WERI-Rb-1 (cell line): Measurements from ENCODE around the gene CFAP100.

Source experiments
- DNase-seq: peaks from one replicate; pipeline ENCODE4 v3.0.0-alpha.2; 2020
- H3K27ac ChIP-seq: fragments of 250-450 bp; sonication (Bioruptor Pico); 2 replicates; pipeline ENCODE4 v1.5.1; 2020; ENCODE audit warnings: mild to moderate bottlenecking, moderate library complexity
- H3K27me3 ChIP-seq: fragments of 250-450 bp; sonication (Bioruptor Pico); 2 replicates; pipeline ENCODE4 v1.5.1; 2021; ENCODE audit warnings: mild to moderate bottlenecking, low read depth, moderate library complexity; ENCODE audit not compliant: insufficient read depth, severe bottlenecking
- H3K36me3 ChIP-seq: fragments of 250-450 bp; sonication (Bioruptor Pico); 2 replicates; pipeline ENCODE4 v1.5.1; 2020; ENCODE audit warnings: mild to moderate bottlenecking, moderate library complexity
- H3K4me3 ChIP-seq: 2 replicates; pipeline ENCODE4 v1.5.1; 2011; ENCODE audit warnings: low read depth, mild to moderate bottlenecking, control low read depth, low read length
- H3K9me3 ChIP-seq: fragments of 250-450 bp; sonication (Bioruptor Pico); 2 replicates; pipeline ENCODE4 v1.5.1; 2021; ENCODE audit warnings: mild to moderate bottlenecking, moderate library complexity; ENCODE audit not compliant: severe bottlenecking
- TF ChIP-seq, protein P1 (sequence below): IDR thresholded peaks from 2 replicates; pipeline ENCODE4 v1.5.1; 2011; ENCODE audit warnings: low read depth, mild to moderate bottlenecking, control low read depth, inconsistent platforms, low read length

CFAP100 gene

DNA sequence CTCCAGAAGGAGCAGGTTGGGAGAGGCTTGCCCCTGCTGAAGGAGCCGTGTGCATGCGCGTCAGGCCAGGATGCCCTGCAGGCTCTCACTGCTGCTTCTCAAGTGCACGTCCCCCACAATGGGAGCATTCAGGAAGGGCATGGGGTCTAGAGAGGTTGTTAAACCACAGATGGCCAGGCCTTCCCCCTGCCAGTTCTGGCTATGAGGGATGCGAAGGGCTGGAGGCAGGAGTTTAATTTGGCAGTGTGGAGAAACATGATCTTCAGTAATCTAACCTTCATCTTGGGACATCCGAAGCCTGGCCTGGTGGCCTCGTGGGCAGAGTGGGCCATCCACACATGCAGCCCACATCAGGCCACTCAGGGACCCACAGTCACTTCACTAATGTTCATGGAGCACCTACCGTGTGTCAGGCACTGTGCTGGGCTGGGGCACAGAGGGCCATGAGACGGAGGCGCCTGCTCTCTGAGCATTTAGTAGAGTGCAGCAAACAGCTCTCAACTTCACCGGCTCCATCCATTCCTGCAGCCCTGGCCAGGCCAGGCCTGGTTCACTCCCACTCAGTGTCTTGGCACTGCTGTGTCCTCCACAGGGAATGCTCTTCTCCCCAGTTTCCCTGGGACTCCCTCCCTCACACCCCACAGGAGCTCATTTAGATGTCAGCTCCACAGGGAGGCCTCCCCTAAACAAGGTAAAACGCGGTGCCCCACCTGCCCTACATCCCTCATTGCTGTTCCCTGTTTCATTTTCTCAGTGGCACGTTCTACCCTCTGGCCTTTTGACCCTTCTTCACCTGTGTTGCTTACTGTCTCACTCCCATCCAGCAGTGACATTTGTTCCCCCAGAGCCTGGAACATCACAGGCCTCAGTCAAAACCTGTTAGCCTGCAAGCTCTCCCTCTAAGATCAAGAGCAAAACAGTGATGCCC lies 4.0 kb downstream of the CFAP100 start:
- no peak for DNase-seq
- TF ChIP-seq, protein P1, sequence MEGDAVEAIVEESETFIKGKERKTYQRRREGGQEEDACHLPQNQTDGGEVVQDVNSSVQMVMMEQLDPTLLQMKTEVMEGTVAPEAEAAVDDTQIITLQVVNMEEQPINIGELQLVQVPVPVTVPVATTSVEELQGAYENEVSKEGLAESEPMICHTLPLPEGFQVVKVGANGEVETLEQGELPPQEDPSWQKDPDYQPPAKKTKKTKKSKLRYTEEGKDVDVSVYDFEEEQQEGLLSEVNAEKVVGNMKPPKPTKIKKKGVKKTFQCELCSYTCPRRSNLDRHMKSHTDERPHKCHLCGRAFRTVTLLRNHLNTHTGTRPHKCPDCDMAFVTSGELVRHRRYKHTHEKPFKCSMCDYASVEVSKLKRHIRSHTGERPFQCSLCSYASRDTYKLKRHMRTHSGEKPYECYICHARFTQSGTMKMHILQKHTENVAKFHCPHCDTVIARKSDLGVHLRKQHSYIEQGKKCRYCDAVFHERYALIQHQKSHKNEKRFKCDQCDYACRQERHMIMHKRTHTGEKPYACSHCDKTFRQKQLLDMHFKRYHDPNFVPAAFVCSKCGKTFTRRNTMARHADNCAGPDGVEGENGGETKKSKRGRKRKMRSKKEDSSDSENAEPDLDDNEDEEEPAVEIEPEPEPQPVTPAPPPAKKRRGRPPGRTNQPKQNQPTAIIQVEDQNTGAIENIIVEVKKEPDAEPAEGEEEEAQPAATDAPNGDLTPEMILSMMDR: no peak
- no peak overlapping the region for H3K4me3 ChIP-seq
- no peaks in the 10 kb centered on the region for H3K36me3 ChIP-seq
- H3K27me3 ChIP-seq: no peaks in the 10 kb centered on the region
- no peaks in the 10 kb centered on the region for H3K9me3 ChIP-seq
- H3K27ac ChIP-seq: no peak overlapping the region

DNA sequence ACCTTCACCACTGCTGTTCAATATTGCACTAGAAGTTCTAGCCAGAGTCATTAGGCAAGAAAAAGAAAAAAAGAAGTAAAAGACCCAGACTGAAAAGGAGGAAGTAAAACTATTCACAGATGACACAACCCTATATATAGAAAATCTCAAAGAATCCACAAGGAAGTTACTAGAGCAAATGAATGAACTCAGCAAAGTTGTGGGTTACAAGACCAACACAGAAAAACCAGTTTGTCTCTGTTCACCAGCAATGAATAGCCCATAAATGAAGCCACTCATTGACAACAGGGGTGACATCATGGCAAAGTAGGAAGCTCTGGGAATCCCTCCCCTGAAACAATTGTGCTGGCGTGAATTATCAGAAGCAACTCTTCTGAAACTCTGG lies 4.6 kb downstream of the CFAP100 start:
- H3K4me3 ChIP-seq: no peak overlapping the region
- no peaks in the 10 kb centered on the region for H3K36me3 ChIP-seq
- no peaks in the 10 kb centered on the region for H3K9me3 ChIP-seq
- TF ChIP-seq, protein P1: no peak
- DNase-seq: no peak
- no peaks in the 10 kb centered on the region for H3K27me3 ChIP-seq
- H3K27ac ChIP-seq: no peak overlapping the region

DNA sequence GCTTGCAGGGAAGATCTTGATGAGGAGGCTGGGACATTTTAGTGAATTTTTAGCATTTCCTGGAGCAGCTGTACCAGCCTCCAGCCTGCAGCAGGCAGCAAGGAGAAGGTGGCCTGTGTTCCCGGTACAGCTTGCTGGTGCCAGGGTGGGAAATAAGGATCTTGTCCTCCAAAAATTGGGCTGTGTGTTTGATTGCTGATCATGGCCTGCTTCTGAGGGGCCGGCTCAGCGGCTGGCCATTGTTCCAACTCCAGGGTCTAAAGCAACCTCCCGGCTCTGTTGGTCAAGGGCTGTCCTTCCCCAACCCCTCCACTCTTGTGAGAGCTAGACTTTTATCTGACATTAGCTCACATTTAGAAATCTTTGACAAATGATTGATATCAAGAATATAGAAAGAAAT lies 5.0 kb downstream of the CFAP100 start:
- DNase-seq: no peak
- Histone ChIP-seq H3K4me3 (no peak overlapping the region), H3K36me3 (no peaks in the 10 kb centered on the region), H3K27me3 (no peaks in the 10 kb centered on the region), H3K9me3 (no peaks in the 10 kb centered on the region), H3K27ac (no peak overlapping the region)
- TF ChIP-seq, protein P1: no peak

DNA sequence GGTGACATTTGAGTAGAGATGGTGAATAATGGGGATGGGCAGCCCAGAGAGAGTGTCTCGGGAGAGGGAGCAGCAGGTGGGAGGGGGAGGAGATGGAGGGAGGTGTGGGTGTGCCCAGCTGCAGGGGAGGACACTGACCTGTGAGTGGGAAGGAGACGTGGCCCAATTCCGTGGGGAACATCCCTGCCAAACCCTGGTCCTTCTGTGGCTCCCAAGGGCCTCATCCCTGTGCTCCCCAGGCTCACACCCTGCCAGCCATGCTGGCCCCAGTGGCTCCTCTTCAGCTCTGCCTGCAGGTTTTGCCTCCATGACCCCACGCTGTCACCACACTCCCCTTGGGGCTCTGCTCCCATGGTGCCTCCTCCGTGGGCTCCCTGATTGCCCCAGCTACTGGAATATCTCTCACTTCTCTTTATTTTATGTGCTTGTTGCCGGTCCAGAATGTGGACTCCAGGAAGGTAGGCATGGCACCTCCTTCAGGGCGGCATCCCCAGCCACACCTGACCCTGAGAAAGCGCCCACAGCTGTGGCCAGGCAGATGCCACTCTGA lies 7.0 kb downstream of the CFAP100 start:
- TF ChIP-seq, protein P1: no peak
- Histone ChIP-seq H3K27ac (no peak overlapping the region), H3K36me3 (no peaks in the 10 kb centered on the region), H3K9me3 (no peaks in the 10 kb centered on the region), H3K4me3 (no peak overlapping the region), H3K27me3 (no peaks in the 10 kb centered on the region)
- DNase-seq: no peak

DNA sequence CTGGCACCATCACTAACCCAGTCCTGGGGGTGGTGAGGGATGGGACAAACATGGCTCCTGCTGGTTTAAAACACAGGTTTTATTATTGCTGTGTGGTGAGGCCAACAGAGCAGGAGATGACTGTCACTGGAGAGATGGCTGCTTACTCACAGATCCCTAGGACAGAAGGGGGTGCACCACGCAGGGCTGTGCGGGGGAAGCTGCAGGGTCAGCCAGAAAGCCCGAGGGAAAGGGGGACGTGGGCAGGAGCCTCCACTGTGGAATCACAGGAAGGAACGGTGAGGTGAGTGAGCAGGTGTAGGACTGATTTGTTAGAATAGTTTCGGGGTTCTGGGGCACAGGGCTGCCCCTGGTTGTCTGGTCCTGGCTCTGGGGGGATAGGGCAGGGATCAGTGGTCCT lies 7.5 kb downstream of the CFAP100 start:
- no peaks in the 10 kb centered on the region for H3K27me3 ChIP-seq
- no peaks in the 10 kb centered on the region for H3K9me3 ChIP-seq
- TF ChIP-seq, protein P1: no peak
- no peak overlapping the region for H3K27ac ChIP-seq
- no peak overlapping the region for H3K4me3 ChIP-seq
- no peaks in the 10 kb centered on the region for H3K36me3 ChIP-seq
- no peak for DNase-seq
